ENCODE data around the gene CMBL. TPM values are rescaled to one million over a fixed set of nuclear protein-coding genes. Genes with fewer than 3 reads are reported as not detected.

CMBL gene
- total RNA-seq, 1 experiment from 2014 or later, result 43.2 TPM

GRCh38 chr5:10235350-10235749 lies 72.4 kb downstream of the CMBL start:
- TF ChIP-seq TCF7L2 (IDR thresholded peaks at IDR 0.05; ENCODE audit: low read depth, low read length) (no peak), REST (IDR thresholded peaks at IDR 0.05; ENCODE audit: insufficient read depth in 1 of 2, low read depth in 2 of 2, low read length in 1 of 2) (no peak), CTCF (IDR thresholded peaks at IDR 0.05) (no peak), POLR2AphosphoS5 (IDR thresholded peaks at IDR 0.05; ENCODE audit: low read depth, low read length) (no peak), SIN3A (IDR thresholded peaks at IDR 0.05; ENCODE audit: borderline replicate concordance, insufficient read depth, low read depth, low read length) (no peak)
- no TSS peak for BruUV-seq (replicated peaks)
- Histone ChIP-seq H3K36me3 (ENCODE audit: control insufficient read depth, insufficient read depth, low read length) (no peaks in the 10 kb centered on the region), H3K4me3 (ENCODE audit: low read depth in 2 of 2, low read length in 2 of 2) (no peak overlapping the region), H3K27ac (ENCODE audit: low read length) (no peak overlapping the region), H3K27me3 (ENCODE audit: control insufficient read depth, insufficient read depth, low read length) (no peaks in the 10 kb centered on the region), H3K4me1 (ENCODE audit: control insufficient read depth, insufficient read depth, low read length) (peaks cover 4% of the 10 kb centered on the region; the same call in 1 of the 2 replicates), H3K9me3 (ENCODE audit: control insufficient read depth, insufficient read depth, low read depth, low read length) (no peaks in the 10 kb centered on the region)
- CTCF ChIA-PET, result no interaction called here
- in situ Hi-C loops (cut with HindIII; ENCODE audit: low pct_unique_long_range_greater_than_20kb, low sequenced_read_pairs), result no loop called here
- DNase-seq (ENCODE audit: low read depth, low spot score) (no peak), ATAC-seq (no peak)
- POLR2A ChIA-PET, result no interaction called here
- intact Hi-C loops (cut with micrococcal nuclease; ENCODE audit: unreplicated experiment), result no loop called here

- in situ Hi-C loops (cut with HindIII; ENCODE audit: low pct_unique_long_range_greater_than_20kb, low sequenced_read_pairs) (no loop called here), intact Hi-C loops (cut with micrococcal nuclease; ENCODE audit: unreplicated experiment) (no loop called here)
- Histone ChIP-seq H3K36me3 (ENCODE audit: control insufficient read depth, insufficient read depth, low read length) (no peaks in the 10 kb centered on the region), H3K4me1 (ENCODE audit: control insufficient read depth, insufficient read depth, low read length) (peaks cover 4% of the 10 kb centered on the region; the same call in 1 of the 2 replicates), H3K4me3 (ENCODE audit: low read depth in 2 of 2, low read length in 2 of 2) (no peak overlapping the region), H3K27ac (ENCODE audit: low read length) (no peak overlapping the region; the same call in 1 of the 2 replicates), H3K27me3 (ENCODE audit: control insufficient read depth, insufficient read depth, low read length) (no peaks in the 10 kb centered on the region), H3K9me3 (ENCODE audit: control insufficient read depth, insufficient read depth, low read depth, low read length) (no peaks in the 10 kb centered on the region)
- ATAC-seq, result peak; percentile 73; the same call in 1 of the 2 replicates
- POLR2A ChIA-PET, result interaction anchor here (0.8 kb wide), 1 partner anchor 15 kb away, joined by 3 read pairs; no protein-coding TSS in a partner anchor
- no TSS peak for BruUV-seq (replicated peaks)
- peak; percentile 27 for DNase-seq (ENCODE audit: low read depth, low spot score)
- peak; percentile 63 for TF ChIP-seq CTCF (IDR thresholded peaks at IDR 0.05)
- TF ChIP-seq POLR2AphosphoS5 (IDR thresholded peaks at IDR 0.05; ENCODE audit: low read depth, low read length), result no peak
- CTCF ChIA-PET, result interaction anchor here (0.6 kb wide), 1 partner anchor 26 kb away, joined by 3 read pairs; no protein-coding TSS in a partner anchor
Observed at GRCh38 chr5:10233505-10233904, 74.2 kb downstream of the CMBL start.
